ENCODE results near the gene CA5B.
"Not testable (repeated sequence)": the region's sequence is repeated elsewhere in the genome, so short reads cannot be mapped to it uniquely, and the experiment has no call there.

The CA5B gene

GRCh38 chrX:15748841-15749240, 10.8 kb downstream of the CA5B start:
- DNase-seq (ENCODE audit: low read depth in 2 of 2): no peak

DNA sequence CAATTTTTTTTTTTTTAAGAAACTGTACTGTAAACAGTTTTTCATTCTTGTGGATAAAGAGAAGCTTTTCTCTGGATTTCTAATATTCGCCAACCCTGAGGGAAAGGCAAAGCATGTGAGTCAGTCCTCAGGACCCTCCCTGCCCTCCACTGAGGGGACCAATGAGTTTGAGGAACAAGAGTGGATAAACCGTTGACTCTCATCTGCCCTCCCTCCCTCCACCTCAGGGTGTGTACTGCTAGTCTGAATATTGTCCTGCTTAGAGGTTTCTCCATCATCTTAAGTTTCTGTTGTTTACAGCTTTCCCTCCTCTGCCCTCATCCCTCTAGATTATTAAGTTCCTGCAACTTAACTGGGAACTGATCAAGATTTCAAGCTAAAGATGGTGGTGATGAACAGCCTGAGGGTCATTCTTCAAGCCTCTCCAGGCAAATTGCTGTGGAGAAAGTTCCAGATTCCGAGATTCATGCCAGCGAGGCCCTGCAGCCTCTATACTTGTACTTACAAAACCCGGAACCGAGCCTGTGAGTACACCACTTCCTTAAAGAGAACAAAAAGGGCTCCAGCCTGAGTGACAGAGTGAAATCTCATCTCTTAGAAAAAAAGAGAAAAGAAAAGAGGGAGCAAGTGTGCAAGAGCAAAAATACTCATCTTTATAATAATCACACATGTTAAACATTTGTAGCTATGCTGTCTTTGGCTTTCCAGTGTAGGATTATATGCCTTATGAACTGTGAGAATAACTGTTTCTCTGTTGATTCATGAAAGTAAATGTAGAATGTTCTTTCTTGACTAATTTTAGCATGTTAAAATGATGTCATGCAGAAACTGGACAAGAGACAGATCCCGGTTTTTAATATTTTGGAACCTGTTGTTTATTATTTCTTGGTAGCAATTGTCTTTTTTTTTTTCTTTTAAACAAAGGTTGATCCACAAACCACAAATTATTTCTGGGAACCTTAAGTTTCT, 11.9 kb downstream of the CA5B start:
- no peak for DNase-seq (ENCODE audit: low read depth in 2 of 2)

DNA sequence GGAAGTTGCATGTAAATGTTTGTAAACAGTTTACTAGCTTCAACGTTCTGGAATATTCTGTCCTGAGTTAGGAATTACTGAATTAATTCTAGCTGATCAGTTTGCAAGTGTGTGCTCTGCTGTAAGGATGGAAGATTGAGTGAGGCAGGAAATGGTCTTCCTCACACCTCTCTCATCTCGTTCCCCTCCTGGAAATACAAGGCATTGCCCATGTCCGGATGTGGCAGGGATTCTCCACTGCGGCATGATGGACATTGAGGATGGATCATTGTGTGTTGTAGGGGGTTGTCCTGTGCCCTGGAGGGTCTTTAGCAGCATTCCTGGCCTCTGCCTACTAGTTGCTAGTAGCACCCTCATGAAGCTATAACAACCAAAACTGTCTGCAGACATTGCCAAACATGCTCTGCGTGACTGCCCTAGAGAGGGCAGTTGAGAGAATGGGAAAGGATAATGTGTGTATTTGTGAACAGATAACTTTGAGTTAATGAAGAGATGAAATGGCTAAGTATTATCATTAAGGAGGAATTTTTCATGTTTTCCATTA, 12.6 kb downstream of the CA5B start:
- DNase-seq (ENCODE audit: low read depth in 2 of 2): no peak

- no peak for DNase-seq (ENCODE audit: low read depth in 2 of 2)
Observed at GRCh38 chrX:15751155-15751819, 13.2 kb downstream of the CA5B start.

DNA sequence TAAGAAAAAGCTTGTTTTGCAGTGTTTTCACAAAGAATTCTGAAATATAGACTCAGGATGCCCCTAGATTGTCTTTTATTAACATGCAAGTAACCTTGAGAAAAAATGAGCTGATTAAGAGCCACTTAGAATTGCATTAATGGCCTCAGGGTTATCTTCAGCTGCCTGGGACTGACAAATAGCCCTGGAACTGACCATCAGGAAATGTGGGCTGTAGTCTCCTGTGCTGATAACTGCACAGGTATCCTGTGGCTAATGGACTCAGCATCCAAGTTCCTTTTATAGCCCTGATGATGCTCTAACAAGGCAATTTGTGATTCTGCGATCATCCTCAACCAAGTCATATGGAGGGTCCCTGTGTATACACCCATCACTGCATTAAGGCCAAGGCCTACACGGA, 17.0 kb downstream of the CA5B start:
- no peak for DNase-seq (ENCODE audit: low read depth in 2 of 2)

GRCh38 chrX:15758140-15758539, 20.1 kb downstream of the CA5B start:
- no peak for DNase-seq (ENCODE audit: low read depth in 2 of 2)

DNA sequence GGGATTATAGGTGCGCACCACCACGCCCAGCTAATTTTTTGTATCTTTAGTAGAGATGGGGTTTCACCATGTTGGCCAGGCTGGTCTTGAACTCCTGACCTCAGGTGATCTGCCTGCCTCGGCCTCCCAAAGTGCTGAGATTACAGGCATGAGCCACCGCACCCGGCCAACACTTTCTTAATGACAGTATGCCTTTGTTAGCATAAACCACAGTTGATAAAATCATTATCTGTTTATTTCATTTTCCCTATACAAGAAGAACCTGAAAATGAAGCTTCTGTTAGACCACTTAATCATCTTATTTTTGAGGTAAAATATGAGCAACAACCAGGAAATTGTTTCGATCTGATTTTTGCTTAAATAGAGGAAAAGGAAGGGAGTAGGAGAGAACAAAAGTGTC, 21.8 kb downstream of the CA5B start:
- not testable (repeated sequence) for DNase-seq (ENCODE audit: low read depth in 2 of 2)

GRCh38 chrX:15761564-15762191, 23.6 kb downstream of the CA5B start:
- peak in 1 of 2 experiments; percentile 6 for DNase-seq (ENCODE audit: low read depth in 2 of 2)

DNA sequence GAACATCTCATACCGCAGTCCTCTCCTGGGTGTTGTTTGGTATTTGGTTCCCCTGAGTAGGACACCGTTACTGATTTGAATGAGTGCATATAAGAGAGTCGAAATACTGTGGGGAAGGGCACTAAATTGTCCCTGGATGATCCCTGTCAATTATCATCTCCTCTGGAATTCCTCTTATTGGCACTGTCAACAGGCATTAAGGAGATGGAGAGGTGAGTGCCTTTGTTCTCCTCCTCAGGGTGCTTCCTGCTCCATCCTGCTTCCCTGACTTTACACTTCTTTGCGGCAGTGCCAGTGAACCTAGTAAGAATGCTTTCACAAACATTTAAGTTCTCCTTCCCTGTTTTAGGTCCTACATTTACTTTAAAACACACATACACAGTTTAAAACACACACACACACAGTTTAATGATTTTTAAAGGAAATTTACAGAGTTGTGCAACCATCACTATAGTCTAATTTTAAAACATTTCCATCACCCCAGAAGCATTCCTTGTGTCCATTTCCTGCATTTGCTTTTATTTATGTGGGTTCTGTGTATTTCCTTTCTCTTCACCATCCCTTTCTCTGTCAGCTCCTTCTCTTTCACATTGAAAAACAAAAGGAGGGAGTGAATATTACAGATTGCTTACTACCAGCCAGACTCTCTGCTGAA, 31.4 kb downstream of the CA5B start:
- no peak for DNase-seq (ENCODE audit: low read depth in 2 of 2)

GRCh38 chrX:15781961-15782699, 44.1 kb downstream of the CA5B start:
- DNase-seq (ENCODE audit: low read depth in 2 of 2): no peak

DNA sequence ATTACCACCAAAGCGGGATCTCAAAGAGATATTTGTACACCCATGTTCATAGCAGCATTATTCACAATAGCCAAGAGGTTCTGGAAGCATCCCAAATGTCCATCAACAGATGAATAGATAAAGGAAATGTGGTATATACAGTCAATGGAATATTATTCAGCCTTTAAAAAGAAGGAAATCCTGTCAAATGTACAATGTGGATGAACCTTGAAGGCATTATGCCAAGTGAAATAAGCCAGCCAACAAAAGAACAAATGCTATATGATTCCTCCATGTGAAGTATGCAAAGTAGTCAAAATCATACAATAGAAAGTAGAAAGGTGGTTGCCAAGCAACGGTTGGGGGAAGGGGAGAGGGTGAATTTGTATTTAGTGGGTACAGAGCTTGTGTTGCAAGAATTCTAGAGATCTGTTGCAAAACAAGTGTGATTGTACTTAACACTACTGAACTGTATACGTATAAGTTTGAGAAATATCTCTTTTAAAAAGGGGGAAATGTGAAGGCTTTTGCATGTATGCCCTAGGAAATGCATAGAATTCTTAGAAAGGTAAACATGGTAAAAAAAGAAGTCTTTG, 47.2 kb downstream of the CA5B start:
- DNase-seq (ENCODE audit: low read depth in 2 of 2): no peak

DNA sequence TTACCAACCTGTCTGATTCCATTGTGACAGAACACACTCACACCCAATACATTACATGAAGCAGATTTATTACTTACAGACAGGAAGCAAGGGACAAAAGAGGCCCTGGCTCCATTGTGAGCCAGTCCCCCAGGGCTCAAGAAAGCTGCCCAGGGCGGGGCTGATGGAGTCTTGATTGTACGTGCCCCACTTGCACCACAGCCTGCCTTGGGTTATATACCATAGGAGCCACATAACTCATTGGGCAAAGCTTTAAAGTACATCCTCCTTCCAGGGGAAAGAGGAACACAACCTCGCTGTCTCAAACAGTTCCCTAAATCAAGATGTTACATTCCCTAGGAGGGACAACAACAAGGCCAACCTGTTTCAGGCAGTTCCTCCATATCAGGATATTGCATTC, 48.8 kb downstream of the CA5B start:
- DNase-seq (ENCODE audit: low read depth in 2 of 2): no peak

- DNase-seq (ENCODE audit: low read depth in 2 of 2): peak; percentile 66 to 74
Observed at GRCh38 chrX:15789979-15790768, 52.1 kb downstream of the CA5B start, which contains the start of gene ZRSR2. Gene ZRSR2 (plus strand): TSS chrX:15790484. CDS start chrX:15790496, 12 bp downstream.

GRCh38 chrX:15790769-15791290, 52.8 kb downstream of the CA5B start:
- DNase-seq (ENCODE audit: low read depth in 2 of 2): no peak

GRCh38 chrX:15797707-15798106, 59.6 kb downstream of the CA5B start:
- DNase-seq (ENCODE audit: low read depth in 2 of 2): no peak

- no peak for DNase-seq (ENCODE audit: low read depth in 2 of 2)
Observed at GRCh38 chrX:15804563-15804962, 66.5 kb downstream of the CA5B start.

GRCh38 chrX:15808254-15808653, 70.2 kb downstream of the CA5B start:
- DNase-seq (ENCODE audit: low read depth in 2 of 2): no peak

GRCh38 chrX:15812192-15812938, 74.3 kb downstream of the CA5B start:
- DNase-seq (ENCODE audit: low read depth in 2 of 2): no peak

GRCh38 chrX:15813416-15813815, 75.3 kb downstream of the CA5B start:
- DNase-seq (ENCODE audit: low read depth in 2 of 2): no peak

Measured in stimulated activated CD4-positive, alpha-beta T cell treated with anti-CD3 and anti-CD28 coated beads, Interleukin-12 subunit alpha, Interleukin-12 subunit beta, amount 100 ng/mL, for 24 hours (primary cell).